Measurements from ENCODE around the gene SCN4B.

- TF ChIP-seq CTCF (IDR thresholded peaks at IDR 0.05; ENCODE audit: low read depth, low read length, missing input control), result no peak
- TF ChIP-seq ZBTB33 (IDR thresholded peaks at IDR 0.05), result no peak
Observed at GRCh38 chr11:118138839-118139420, 13.7 kb downstream of the SCN4B start.
